ENCODE data around the gene AK8.

AK8 gene

DNA sequence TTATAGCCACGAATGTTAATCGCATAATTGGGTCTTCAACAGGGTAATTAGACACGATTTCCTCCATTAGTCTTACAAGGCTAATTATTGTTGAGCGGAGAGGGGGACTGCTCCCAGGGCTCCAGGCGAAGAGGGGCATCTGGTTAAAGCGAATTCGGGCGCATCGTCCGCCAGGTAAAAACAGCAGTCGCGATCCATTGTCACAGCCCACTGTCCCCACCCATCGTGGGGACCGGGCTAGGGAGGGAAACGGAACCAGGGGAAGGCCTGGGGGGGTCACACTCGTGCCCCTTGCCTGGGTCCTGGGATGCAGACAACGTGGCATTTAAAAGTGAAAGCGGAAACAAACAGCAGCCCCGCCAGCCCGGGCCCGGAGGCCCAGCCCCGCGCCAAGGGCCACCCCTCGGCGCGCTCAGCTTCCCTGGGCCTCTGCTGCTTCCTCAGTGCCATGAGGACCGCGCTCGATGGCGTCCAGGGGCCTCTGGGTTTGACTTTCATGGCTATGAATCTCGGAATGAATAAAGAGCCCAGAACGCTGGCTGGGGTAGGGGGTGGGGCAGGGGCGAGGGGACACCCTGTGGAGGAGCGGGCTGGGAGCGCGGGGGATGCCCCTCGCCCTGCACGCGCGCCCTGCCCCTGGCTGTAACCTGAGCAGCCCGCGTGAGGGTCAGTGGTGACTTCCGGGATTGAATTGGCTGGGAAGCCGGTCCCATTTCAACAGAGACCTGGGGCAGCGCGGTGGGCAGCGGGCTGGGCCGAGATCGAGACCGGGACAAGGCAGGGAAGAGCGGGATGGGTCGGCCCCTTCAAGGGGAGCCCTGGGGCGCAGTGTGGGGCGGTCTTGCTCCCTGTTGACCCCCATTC, 107.9 kb downstream of the AK8 start:
- DNase-seq: peak; percentile 79

DNA sequence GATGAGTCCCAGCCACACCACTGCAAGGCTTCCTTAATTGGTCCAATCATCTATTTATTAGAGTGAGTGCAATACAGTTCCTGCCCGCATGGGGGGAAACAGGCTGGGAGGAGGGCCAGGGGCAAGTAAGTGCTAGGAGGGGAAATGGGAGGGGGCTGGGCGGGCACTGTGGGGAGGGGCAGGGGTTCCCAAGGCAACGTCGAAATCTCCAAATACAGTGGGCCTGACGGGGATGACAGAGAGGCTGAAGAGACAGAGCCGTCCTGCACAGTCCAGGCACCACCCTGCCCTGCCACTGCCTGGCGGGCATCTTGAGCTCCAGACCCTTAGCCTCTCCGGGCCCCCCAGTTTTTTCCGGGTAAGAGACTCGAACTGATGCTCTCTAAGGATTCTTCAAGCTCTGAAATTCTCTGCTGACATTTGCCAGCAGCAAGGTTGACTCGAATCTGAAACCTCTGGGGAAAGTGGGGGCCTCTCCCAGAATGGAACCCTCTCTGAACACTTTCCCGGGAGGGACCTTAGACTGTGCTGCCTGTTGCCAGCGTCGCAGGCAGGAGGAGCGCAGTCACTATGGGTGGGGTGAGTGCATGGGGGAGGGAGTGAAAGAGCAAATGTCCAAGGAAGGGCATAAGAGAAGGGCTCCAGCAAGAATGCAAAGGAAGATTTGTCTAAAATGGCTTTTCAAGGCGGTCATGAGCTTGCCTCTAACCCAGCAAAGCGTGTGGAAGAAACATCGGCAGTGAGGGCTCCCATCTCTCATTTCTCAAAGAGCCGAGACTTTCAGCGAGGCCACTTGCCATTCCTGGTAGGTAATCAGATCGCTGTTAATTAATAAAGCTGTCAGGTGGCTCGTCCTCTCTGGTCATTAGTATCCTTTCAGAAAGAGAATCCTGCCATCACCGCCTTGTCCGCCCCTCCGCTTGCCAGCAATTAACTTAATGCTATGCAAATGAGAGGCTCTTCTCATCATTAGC, 108.9 kb downstream of the AK8 start:
- DNase-seq: peak; percentile 46

GRCh38 chr9:132763574-132763973, 114.5 kb downstream of the AK8 start:
- no peak for DNase-seq

DNA sequence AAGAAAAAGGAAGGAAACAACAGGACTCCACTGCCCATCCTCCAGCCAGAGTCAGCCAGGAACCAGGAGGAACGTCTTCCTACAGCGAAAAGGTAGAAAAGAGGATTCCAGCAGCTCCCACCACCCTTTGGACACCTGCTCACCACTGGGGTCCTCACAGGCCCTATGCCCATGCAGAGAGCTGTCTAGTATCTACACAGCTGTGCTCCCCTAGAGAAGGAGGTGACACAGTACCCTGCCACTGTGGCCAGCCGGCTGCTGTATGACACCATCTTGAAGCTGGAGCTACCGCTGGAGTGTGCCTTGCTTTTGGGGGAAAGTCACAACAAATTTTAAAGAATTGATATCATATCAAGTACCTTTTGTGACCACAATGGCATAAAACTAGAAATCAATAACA, 115.2 kb downstream of the AK8 start:
- no peak for DNase-seq

DNA sequence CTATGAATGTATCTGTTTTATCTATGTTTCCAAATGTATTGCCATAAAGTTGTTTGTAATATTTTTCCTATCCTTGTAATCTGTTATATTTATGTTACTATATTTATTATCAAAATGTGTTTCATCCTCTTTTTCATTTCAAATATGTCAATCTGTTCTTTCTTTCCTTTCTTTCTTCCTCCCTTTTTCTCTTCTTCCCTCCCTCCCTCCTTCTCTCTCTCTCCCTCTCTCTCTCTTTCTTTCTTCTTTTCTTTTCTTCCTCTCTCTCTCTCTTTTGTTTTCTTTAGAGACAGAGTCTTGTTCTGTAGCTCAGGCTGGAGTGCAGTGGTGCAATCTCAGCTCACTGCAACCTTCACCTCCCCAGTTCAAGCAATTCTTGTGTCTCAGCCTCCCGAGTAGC, 116.5 kb downstream of the AK8 start:
- DNase-seq: no peak

DNA sequence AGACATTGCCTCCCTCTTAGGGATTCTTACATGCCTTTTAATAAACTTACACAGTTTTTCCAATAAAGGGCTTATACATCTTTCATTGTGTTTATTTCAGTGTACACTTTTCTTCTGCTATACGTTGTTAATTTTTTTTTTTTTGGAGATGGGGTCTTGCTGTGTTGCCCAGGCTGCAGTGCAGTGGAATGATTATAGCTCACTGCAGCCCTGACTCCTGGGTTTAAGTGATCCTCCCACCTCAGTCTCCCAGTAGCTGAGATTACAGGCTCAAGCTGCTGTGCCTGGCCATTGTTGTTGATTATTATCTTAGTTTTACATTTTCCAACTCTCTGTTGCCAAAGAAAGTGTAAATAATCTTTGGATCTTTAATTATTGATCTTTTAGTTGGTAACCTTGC, 118.0 kb downstream of the AK8 start:
- DNase-seq: no peak

GRCh38 chr9:132757016-132757415, 121.1 kb downstream of the AK8 start:
- no peak for DNase-seq

DNA sequence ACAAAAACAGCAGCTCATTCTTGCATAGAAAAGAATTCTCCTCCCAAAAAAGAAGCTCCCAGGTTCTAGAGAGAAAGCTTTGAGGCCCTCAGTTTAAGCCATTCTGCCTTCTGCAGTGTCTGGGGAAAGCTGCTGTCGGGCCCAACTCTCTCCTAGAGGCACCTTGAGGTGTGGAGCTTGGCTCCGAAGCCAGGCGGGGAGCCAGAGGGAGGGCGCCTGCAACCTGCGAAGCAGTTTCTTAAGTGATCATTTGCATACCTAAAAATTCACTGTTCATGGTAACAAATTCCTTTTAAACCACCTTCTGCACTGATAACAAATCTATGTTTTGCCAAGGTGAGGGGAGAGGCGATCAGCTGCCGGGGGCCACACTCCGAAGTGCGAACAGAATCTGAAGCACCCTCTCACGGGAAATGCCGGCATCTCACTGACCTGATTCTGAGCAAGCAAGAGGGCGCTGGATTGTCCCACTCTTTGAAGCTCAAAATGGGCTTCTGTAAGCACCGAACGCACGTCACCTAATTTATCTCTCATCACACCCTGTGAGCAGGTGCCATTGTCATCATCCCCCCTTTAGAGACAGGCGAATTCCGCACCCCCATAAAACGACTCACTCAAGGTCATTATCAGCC, 121.8 kb downstream of the AK8 start:
- no peak for DNase-seq

DNA sequence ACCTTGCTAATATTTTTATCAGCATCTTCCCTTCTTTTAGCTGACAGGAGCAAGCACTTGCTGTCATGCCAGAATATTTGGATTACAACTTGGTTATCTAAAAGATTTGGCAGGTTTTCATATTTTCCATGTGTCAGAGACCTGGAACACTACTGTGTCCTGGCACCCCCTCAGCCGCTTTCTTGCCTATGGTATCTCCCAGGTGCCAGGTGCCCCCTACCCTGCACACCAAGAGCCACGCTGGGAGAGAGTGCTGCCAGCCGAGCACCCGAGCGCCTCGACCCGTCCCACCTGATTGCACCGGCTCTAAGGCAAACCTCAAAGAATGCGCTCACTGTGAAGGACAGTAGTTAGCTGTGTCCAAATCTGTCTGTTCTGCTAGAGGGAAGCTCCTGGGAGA, 123.0 kb downstream of the AK8 start:
- DNase-seq: no peak

DNA sequence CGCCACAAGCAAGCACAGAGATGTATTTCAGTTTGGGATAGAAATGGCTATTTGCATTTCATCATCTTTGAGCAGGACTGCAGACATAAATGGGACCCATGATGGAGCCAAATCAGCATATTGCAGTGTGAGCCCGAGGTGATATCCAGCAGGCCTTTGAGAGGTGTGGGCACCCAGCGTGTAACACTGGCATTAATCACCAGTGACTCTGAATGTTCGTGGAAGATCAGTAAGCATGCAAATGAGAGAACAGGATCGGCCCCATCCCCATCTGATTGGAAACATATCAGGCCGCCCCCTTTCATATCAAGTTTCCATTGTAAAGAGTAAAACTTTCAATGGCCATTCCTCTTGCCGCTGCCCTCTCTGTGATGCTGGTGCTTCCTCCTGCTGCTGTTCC, 123.8 kb downstream of the AK8 start:
- DNase-seq: no peak

DNA sequence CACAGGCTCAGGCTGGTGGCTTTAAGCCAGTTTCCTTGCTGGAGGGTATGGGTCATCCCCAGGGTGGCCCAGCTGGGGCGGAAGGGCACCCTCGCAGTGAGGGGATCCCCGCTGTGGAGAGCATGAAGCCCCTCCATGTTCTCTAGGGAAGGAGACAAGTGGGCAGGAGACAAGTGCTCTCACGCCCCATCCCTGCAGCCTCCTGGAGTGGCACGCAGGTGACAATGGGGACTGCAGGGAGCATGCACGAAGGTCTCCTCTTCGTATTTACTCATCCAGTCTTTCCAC, 124.5 kb downstream of the AK8 start:
- DNase-seq: no peak

- no peak for DNase-seq
Observed at GRCh38 chr9:132752877-132753592, 125.0 kb downstream of the AK8 start.

DNA sequence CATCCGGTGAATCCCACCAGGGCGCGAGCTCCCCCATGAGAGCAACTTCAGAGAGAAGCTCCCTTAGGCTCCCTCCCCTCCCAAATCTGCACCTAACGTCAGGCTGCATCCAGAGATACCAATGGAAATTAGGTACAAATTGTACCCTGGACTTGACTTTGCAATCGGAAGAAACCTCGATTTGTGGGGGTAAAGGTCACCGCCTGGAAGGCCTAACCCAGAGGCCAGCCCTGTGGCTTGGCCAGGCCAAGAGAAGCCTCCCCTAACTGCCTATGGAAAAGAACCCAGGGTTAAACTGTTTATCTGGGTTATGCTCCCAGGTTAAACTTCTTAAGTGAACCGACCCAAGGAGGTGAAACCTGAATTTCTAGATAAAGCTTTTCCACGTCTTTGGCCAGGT, 127.4 kb downstream of the AK8 start:
- no peak for DNase-seq

DNA sequence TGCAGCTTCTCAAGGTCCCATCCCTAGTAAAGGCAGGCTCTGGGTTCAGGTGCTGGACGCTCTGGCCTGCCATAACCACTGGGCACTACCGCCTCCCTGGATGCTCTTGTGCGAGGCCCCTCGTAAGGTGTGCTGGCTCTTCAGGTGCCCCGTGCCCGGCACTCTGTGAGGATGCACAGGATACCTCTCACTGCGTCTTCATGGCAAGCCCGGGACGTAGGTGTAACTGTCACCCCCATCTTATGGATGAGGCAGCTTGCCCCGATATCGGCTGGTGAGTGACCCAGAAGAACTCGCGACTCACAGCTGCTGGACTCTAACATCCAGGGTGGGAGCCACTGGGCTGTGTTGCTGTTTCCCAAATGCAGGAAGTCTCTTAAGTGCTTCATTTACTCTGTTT, 128.8 kb downstream of the AK8 start:
- no peak for DNase-seq

- DNase-seq: no peak
Observed at GRCh38 chr9:132748450-132748849, 129.6 kb downstream of the AK8 start.

- DNase-seq: no peak
Observed at GRCh38 chr9:132745756-132746709, 132.1 kb downstream of the AK8 start.

DNA sequence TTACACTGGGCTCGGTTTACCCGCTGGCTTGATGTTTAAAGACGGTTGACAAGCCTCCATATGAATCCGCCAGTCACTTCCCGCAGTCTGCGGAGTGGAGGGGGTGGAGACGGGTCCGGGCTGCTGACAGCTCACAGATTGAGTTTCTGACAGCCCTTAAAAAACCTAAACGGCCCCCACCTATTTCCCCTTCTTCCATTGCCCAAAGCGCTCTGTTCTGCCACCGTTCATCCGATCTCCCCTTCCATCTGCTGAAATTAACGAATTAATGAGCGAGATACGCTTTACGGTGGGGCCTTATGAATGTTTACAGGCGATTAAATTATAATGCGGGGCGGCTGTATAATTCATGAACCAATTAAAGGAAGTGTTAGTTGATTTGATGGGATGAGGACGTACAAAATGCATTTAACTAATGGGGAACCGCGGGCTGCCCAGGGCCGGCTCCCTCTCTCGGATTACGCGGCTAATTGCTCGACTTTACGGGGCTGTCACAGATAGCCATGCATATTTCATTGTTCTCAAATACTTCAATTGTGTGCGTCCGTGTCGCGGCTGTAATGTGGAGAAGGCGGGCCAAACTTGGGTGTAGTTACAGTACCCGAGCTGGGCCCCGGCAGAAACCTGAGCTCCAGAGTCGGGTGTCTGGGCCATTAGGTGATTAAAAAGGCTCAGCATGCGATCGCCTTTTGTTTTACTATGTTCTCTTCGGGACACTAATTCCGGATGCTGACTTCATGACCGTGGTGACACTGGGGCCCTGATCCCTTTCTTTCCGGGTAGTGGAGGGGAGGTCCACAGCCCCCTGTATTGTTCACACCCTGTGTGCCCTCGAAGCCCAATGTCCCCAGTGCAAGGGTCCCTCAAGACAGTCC, 133.0 kb downstream of the AK8 start:
- DNase-seq: no peak

DNA sequence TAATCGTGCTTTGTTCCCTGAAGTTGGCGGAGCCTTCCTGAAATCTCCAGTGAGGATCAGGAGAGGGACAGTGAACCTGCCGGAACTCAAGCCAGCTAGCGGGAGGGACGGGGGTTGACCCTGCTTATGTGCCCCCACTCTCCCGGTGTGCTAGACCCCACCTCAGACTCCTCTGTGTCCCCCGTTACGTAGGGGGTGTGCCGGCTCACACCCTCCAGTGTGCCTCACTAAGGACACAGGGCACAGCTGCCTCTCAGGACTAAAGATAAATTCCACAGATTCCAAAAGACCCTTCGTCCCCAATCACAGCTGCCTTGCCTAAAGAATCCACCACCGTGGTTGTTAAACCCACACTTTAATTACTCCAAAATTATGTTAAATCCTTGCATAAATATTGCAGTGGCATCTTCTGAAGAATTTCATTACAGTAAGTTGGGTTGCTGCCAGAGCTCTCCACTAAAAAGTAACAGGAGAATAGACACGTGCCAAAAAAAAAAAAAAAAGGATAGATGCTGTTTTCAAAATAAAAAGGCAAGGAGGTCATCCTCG, 134.1 kb downstream of the AK8 start:
- DNase-seq: no peak

DNA sequence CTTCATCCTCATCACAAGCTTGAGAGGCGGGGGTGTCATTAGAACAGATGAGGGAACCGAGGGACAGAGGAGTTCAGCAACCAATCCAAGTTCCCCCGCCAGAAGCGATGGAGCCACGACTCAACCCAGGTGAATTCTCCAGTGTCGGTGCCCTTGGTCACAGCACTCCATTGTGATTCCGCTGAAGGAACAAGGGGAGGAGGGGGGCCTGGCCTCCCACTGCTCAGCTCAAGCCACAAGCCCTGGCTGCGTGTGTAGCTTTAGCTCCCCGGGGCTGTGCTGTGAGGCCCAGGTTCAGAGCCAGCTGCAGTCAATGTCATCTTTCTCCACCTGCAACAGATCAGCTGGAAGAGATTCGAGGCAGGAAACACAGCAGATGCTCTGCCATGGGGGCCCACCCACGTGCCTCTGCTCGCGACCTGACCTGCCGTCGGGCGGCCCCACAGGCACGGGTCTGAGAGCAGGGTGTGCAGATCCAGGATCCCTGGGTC, 135.2 kb downstream of the AK8 start:
- no peak for DNase-seq
